T-helper 17 cell (primary cell): ENCODE data around the gene CTRB1. TPM values are rescaled to one million over a fixed set of nuclear protein-coding genes. Genes with fewer than 3 reads are reported as not detected.
A peak's percentile ranks its signal among the peaks of the same experiment; 100 is the strongest.
"Not testable (repeated sequence)": the region's sequence is repeated elsewhere in the genome, so short reads cannot be mapped to it uniquely, and the experiment has no call there.

Experiments used
- ATAC-seq: fragments of 150-1000 bp; cut with Tn5 transposase; 2 replicates; pipeline ENCODE4 v1.10.0; 2021; ENCODE audit warnings: mild to moderate bottlenecking, moderate library complexity
- DNase-seq, 3 donors: peaks; one replicate each; pipeline versions ENCODE4 v3.0.0 to v3.0.0-alpha.2; 2020 to 2021
- H3K9me3 ChIP-seq: one replicate; pipeline ENCODE4 v1.7.0; 2013; ENCODE audit warnings: low read length, mild to moderate bottlenecking; ENCODE audit not compliant: control insufficient read depth, poor library complexity, severe bottlenecking
- H3K27ac Mint-ChIP-seq: one replicate; pipeline ENCODE4 v1.8.0; 2022; ENCODE audit warnings: mild to moderate bottlenecking, moderate library complexity, mixed read lengths
- H3K27me3 Mint-ChIP-seq: one replicate; pipeline ENCODE4 v1.8.0; 2022; ENCODE audit warnings: mixed read lengths
- H3K36me3 Mint-ChIP-seq: one replicate; pipeline ENCODE4 v1.8.0; 2022; ENCODE audit warnings: low read depth, mixed read lengths
- H3K4me1 Mint-ChIP-seq: one replicate; pipeline ENCODE4 v1.8.0; 2022; ENCODE audit warnings: mild to moderate bottlenecking, mixed read lengths
- H3K4me3 Mint-ChIP-seq: one replicate; pipeline ENCODE4 v1.8.0; 2022; ENCODE audit warnings: mild to moderate bottlenecking, moderate library complexity, mixed read lengths
- total RNA-seq, 4 donors: library from RNA in 2 of 4; stranded (reverse) in 2 of 4; gene quantifications; one replicate each; pipeline ENCODE4 v1.2.3 and lab custom pipeline; 2022 to 2026

The CTRB1 gene
- total RNA-seq, 2 donors from 2014 or later = not detected

GRCh38 chr16:75207831-75208230 lies 11.0 kb upstream of the CTRB1 start:
- H3K27ac Mint-ChIP-seq = no peak overlapping the region
- H3K9me3 ChIP-seq = no peaks in the 10 kb centered on the region
- H3K36me3 Mint-ChIP-seq = no peaks in the 10 kb centered on the region
- H3K4me3 Mint-ChIP-seq = no peak overlapping the region
- ATAC-seq (no peak), DNase-seq (no peak)
- no peaks in the 10 kb centered on the region for H3K27me3 Mint-ChIP-seq
- peaks cover 3% of the 10 kb centered on the region for H3K4me1 Mint-ChIP-seq

- Mint-ChIP-seq H3K36me3 (no peaks in the 10 kb centered on the region), H3K4me1 (peaks cover 3% of the 10 kb centered on the region), H3K27ac (no peak overlapping the region), H3K4me3 (no peak overlapping the region), H3K27me3 (no peaks in the 10 kb centered on the region)
- H3K9me3 ChIP-seq = no peaks in the 10 kb centered on the region
- ATAC-seq (no peak), DNase-seq (no peak)
Observed at GRCh38 chr16:75208242-75208825, 10.5 kb upstream of the CTRB1 start.

DNA sequence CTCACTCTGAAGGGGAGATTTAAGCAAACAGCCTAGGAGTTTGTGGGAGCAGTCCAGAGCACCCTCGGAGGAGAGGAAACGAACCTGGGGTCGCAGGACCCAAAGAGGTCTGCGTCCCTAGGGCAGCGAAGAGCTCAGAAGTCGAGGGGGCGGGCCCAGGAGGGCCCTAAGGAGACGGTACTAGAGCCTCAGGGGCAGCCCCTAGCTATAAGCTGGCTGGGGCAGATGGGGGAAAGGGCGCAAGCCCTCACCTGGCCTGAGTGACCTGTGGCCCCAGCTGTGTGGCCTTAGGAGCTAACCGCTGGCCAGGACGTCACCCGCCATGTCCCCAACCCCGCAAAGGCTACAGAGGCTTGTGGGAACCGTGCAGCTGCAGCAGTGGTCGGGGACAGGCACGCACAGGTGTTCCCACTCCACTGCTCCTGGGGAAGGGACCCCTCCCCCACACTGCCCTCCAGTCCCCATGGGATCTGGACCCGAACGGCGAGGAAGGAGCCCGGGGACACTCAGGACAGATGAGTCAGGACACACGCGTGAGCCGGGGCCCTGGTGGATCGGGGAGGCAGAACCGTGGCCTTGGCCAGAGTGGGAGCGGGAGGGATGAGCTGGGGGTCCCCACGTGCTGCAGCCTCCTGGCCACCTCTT lies 9.8 kb upstream of the CTRB1 start:
- no peaks in the 10 kb centered on the region for H3K9me3 ChIP-seq
- DNase-seq (no peak), ATAC-seq (no peak)
- no peaks in the 10 kb centered on the region for H3K27me3 Mint-ChIP-seq
- H3K4me1 Mint-ChIP-seq = peaks cover under 1% of the 10 kb centered on the region
- H3K27ac Mint-ChIP-seq = no peak overlapping the region
- no peak overlapping the region for H3K4me3 Mint-ChIP-seq
- H3K36me3 Mint-ChIP-seq = no peaks in the 10 kb centered on the region

DNA sequence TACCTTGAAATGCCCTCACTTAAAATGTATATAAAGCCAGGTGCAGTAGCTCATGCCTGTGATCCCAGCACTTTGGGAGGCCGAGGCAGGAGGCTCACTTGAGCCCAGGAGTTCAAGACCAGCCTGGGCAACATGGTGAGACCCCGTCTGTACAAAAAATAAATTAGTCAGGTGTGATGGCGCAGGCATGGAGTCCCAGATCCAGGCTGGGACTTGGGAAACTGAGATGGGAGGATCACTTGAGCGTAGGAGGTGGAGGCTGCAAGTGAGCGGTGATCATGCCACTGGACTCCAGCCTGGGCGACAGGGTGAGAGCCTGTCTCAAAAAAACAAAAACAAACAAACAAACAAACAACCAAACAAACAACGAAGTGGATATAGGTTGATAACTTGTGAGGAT lies 9.3 kb upstream of the CTRB1 start:
- H3K36me3 Mint-ChIP-seq, H3K27me3 Mint-ChIP-seq, DNase-seq, H3K9me3 ChIP-seq, H3K4me3 Mint-ChIP-seq, H3K27ac Mint-ChIP-seq, ATAC-seq, H3K4me1 Mint-ChIP-seq: not testable (repeated sequence)

- Mint-ChIP-seq H3K36me3 (no peaks in the 10 kb centered on the region), H3K27ac (no peak overlapping the region), H3K27me3 (no peaks in the 10 kb centered on the region), H3K4me1 (no peaks in the 10 kb centered on the region), H3K4me3 (no peak overlapping the region)
- DNase-seq (no peak), ATAC-seq (no peak)
- no peaks in the 10 kb centered on the region for H3K9me3 ChIP-seq
Observed at GRCh38 chr16:75209944-75210343, 8.8 kb upstream of the CTRB1 start.

- H3K9me3 ChIP-seq, H3K4me3 Mint-ChIP-seq, H3K27me3 Mint-ChIP-seq, DNase-seq, H3K4me1 Mint-ChIP-seq, H3K27ac Mint-ChIP-seq, ATAC-seq, H3K36me3 Mint-ChIP-seq: not testable (repeated sequence)
Observed at GRCh38 chr16:75211286-75211685, 7.5 kb upstream of the CTRB1 start.

DNA sequence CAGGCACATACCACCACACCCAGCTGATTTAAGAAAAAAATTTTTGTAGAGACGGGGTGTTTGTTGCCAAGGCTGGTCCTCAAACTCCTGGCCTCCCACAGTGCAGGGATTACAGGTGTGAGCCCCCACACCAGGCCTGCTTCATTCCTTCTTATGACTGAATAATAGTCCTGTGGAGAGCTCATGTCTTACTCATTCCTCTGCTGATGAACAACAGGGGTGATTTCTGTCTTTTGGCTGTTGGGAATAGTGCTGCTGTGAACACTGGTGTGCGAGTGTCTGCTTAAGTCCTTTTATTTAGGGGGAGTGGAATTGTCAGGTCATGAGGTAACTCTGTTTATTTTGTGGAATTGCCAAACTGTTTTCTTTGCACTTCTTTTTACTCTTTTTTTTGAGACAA lies 2.7 kb upstream of the CTRB1 start:
- no peak for ATAC-seq
- H3K27me3 Mint-ChIP-seq = no peaks in the 10 kb centered on the region
- H3K4me3 Mint-ChIP-seq = no peak overlapping the region
- peaks cover 8% of the 10 kb centered on the region for H3K4me1 Mint-ChIP-seq
- DNase-seq = no peak
- no peaks in the 10 kb centered on the region for H3K9me3 ChIP-seq
- no peaks in the 10 kb centered on the region for H3K36me3 Mint-ChIP-seq
- no peak overlapping the region for H3K27ac Mint-ChIP-seq

GRCh38 chr16:75216576-75216975 lies 2.2 kb upstream of the CTRB1 start:
- no peaks in the 10 kb centered on the region for H3K27me3 Mint-ChIP-seq
- no peak for ATAC-seq
- H3K4me1 Mint-ChIP-seq = peaks cover 8% of the 10 kb centered on the region
- H3K9me3 ChIP-seq = no peaks in the 10 kb centered on the region
- DNase-seq = no peak
- H3K36me3 Mint-ChIP-seq = no peaks in the 10 kb centered on the region
- no peak overlapping the region for H3K27ac Mint-ChIP-seq
- H3K4me3 Mint-ChIP-seq = peak overlapping the region; percentile 12

- no peaks in the 10 kb centered on the region for H3K9me3 ChIP-seq
- no peak overlapping the region for H3K4me3 Mint-ChIP-seq
- ATAC-seq (no peak), DNase-seq (no peak)
- H3K36me3 Mint-ChIP-seq = no peaks in the 10 kb centered on the region
- H3K4me1 Mint-ChIP-seq = peaks cover 8% of the 10 kb centered on the region
- H3K27ac Mint-ChIP-seq = no peak overlapping the region
- no peaks in the 10 kb centered on the region for H3K27me3 Mint-ChIP-seq
Observed at GRCh38 chr16:75217389-75217851, 1.4 kb upstream of the CTRB1 start.

DNA sequence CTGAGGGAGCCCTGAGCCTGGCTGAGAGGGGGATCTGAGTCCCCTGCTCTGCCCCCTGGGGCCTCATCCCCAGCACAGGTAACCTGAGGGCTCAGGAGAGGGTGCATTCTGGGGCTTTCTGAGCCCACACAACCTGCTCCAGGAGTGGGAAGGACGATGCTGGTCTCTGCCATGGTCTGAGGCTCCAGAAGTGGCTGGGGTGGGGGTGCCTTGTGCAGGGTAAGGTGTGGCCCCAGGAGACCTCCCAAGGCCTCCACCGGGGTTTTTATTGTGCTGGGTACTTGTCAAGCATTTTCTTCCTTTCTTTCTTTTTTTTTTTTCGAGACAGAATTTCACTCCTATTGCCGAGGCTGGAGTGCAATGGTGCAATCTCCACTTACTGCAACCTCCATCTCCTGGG lies 300 bp downstream of the CTRB1 start:
- peak overlapping the region; percentile 94 for H3K27ac Mint-ChIP-seq
- H3K27me3 Mint-ChIP-seq = no peaks in the 10 kb centered on the region
- DNase-seq (no peak), ATAC-seq (no peak)
- no peaks in the 10 kb centered on the region for H3K36me3 Mint-ChIP-seq
- H3K4me1 Mint-ChIP-seq = peaks cover 8% of the 10 kb centered on the region
- no peak overlapping the region for H3K4me3 Mint-ChIP-seq
- no peaks in the 10 kb centered on the region for H3K9me3 ChIP-seq

- peaks cover 5% of the 10 kb centered on the region for H3K27me3 Mint-ChIP-seq
- ATAC-seq (peak; percentile 73), DNase-seq (no peak)
- H3K36me3 Mint-ChIP-seq = no peaks in the 10 kb centered on the region
- peak overlapping the region; percentile 94 for H3K27ac Mint-ChIP-seq
- H3K4me3 Mint-ChIP-seq = peak overlapping the region; percentile 89
- peaks cover 8% of the 10 kb centered on the region for H3K4me1 Mint-ChIP-seq
- H3K9me3 ChIP-seq = no peaks in the 10 kb centered on the region
Observed at GRCh38 chr16:75219838-75220237, 1.1 kb downstream of the CTRB1 start.

DNA sequence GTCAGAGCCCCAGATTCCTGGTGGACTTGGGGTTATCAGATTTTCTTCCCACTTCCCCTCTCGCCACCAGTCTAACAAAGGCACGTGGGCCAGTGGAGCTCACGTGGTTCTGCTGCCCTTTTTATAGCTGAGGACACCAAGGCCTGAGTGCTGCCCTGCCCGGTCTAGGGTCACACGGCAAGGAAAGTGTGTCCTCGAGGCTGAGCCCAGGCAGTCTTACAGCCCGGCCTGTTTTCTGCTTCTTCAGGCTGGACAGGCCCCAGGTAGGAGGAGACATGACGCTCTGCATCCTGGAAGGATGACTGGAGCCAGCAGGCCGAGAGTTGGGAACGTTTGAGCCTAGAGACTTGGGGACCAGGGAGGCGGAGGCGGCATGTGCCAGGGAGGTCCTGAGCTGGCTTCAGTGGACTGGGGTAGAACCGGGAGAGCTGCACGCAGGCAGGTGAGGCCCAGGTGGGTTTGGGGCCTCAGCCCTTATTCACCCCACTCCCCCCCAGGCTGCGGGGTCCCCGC lies 3.5 kb downstream of the CTRB1 start:
- H3K4me1 Mint-ChIP-seq = peaks cover 8% of the 10 kb centered on the region
- H3K9me3 ChIP-seq = no peaks in the 10 kb centered on the region
- H3K36me3 Mint-ChIP-seq = peaks cover under 1% of the 10 kb centered on the region
- DNase-seq (no peak), ATAC-seq (no peak)
- H3K27me3 Mint-ChIP-seq = peaks cover 7% of the 10 kb centered on the region
- H3K4me3 Mint-ChIP-seq = no peak overlapping the region
- H3K27ac Mint-ChIP-seq = no peak overlapping the region

- H3K27ac Mint-ChIP-seq, H3K9me3 ChIP-seq, ATAC-seq, H3K36me3 Mint-ChIP-seq, H3K4me1 Mint-ChIP-seq, H3K4me3 Mint-ChIP-seq, DNase-seq: not testable (repeated sequence)
- peaks cover 15% of the 10 kb centered on the region for H3K27me3 Mint-ChIP-seq
Observed at GRCh38 chr16:75223129-75223528, 4.3 kb downstream of the CTRB1 start.
